Measurements from ENCODE around the gene RAP2A. TPM values are rescaled to one million over a fixed set of nuclear protein-coding genes. Genes with fewer than 3 reads are reported as not detected.

The RAP2A gene
- total RNA-seq, 1 experiment from 2014 or later = 32.1 TPM

- no peak overlapping the region for H3K23ac ChIP-seq (ENCODE audit: insufficient read length, low read depth, low read length)
- H3K23me2 ChIP-seq (ENCODE audit: insufficient read length, low read depth, low read length, poor library complexity, severe bottlenecking) = no peaks in the 10 kb centered on the region
- H3K4me1 ChIP-seq (ENCODE audit: insufficient read depth, low read length) = no peaks in the 10 kb centered on the region
- H2BK20ac ChIP-seq (ENCODE audit: low read depth, low read length, poor library complexity, severe bottlenecking) = no peak overlapping the region
- DNase-seq = no peak
- H3K27me3 ChIP-seq (ENCODE audit: insufficient read depth, low read length) = no peaks in the 10 kb centered on the region
- no peaks in the 10 kb centered on the region for H3K79me1 ChIP-seq (ENCODE audit: insufficient read depth, low read depth, low read length, poor library complexity, severe bottlenecking)
- no peak overlapping the region for H3K9ac ChIP-seq (ENCODE audit: extremely low read depth, insufficient read length, low read length)
- no peak overlapping the region for H3K27ac Mint-ChIP-seq
- H3K9me3 Mint-ChIP-seq = peaks cover 7 to 16% of the 10 kb centered on the region in 2 experiments
- no peak overlapping the region for H2AK5ac ChIP-seq (ENCODE audit: insufficient read length, low read length)
- no peak overlapping the region for H2AFZ ChIP-seq (ENCODE audit: low read length)
- H2BK12ac ChIP-seq (ENCODE audit: insufficient read length, low read depth, low read length) = no peak overlapping the region
- H4K8ac ChIP-seq (replicated peaks; ENCODE audit: insufficient read length, low read depth, low read length) = no peak overlapping the region
- H3K56ac ChIP-seq (ENCODE audit: insufficient read length, low read depth, low read length) = no peak overlapping the region
- no CpG with 5 or more reads among the region's 1 CpG for WGBS (ENCODE audit: extremely low coverage, insufficient read length, low lambda C conversion rate)
- H3T11ph ChIP-seq (ENCODE audit: low read length) = no peak overlapping the region
- no peaks in the 10 kb centered on the region for H4K20me1 ChIP-seq (ENCODE audit: control insufficient read depth, insufficient read depth, insufficient read length)
- no peak overlapping the region for H3K27ac ChIP-seq (ENCODE audit: insufficient read length, low read depth, low read length)
- no peak overlapping the region for H3K4me2 ChIP-seq (ENCODE audit: insufficient read depth, insufficient read length, low read length)
- H4K91ac ChIP-seq (ENCODE audit: insufficient read length, low read depth, low read length) = no peak overlapping the region
- H2BK120ac ChIP-seq (ENCODE audit: low read depth, low read length, poor library complexity, severe bottlenecking) = no peak overlapping the region
- no peaks in the 10 kb centered on the region; a peak in 1 of 4 replicates for H3K4me1 Mint-ChIP-seq
- H3K27me3 Mint-ChIP-seq (ENCODE audit: low read depth) = peaks cover 1% of the 10 kb centered on the region; the same call in 1 of the 2 replicates
- no peak for TF ChIP-seq CTCF (conservative IDR thresholded peaks at IDR 0.05)
- no peak overlapping the region for H3K4me3 Mint-ChIP-seq
- H2BK15ac ChIP-seq (ENCODE audit: low read depth, low read length) = no peak overlapping the region
- no peak overlapping the region for H3K4ac ChIP-seq (ENCODE audit: low read depth, low read length)
- no peaks in the 10 kb centered on the region for H3K9me3 ChIP-seq (ENCODE audit: control insufficient read depth, low read depth, low read length)
- H3K36me3 Mint-ChIP-seq (ENCODE audit: insufficient read depth in 1 of 3, low read depth in 3 of 3) = peaks cover 4 to 20% (median 4%) of the 10 kb centered on the region in 3 experiments; a peak in 5 of 7 replicates
- H3K14ac ChIP-seq (ENCODE audit: insufficient read depth, low read length) = no peak overlapping the region
- H3K18ac ChIP-seq (ENCODE audit: insufficient read length, low read depth, low read length) = no peak overlapping the region
- no peak overlapping the region for H4K5ac ChIP-seq (ENCODE audit: insufficient read length, low read depth, low read length)
- no peak overlapping the region for H2BK5ac ChIP-seq (ENCODE audit: insufficient read length, low read length)
- H3K79me2 ChIP-seq (ENCODE audit: insufficient read depth, low read length) = no peaks in the 10 kb centered on the region
Measured at GRCh38 chr13:97490702-97491307, 56.8 kb downstream of the RAP2A start.
